A172 (cell line): ENCODE measurements around the gene AXIN1. TPM values are rescaled to one million over a fixed set of nuclear protein-coding genes. Genes with fewer than 3 reads are reported as not detected.
A peak's percentile ranks its signal among the peaks of the same experiment; 100 is the strongest.
"Not testable (repeated sequence)": the region's sequence is repeated elsewhere in the genome, so short reads cannot be mapped to it uniquely, and the experiment has no call there.

Experiments used
- DNase-seq: peaks from one replicate; pipeline ENCODE4 v3.0.0-alpha.2; 2015; ENCODE audit warnings: low spot score
- total RNA-seq: library from RNA; depleted of rRNA; stranded (reverse); fragments of >200 nt; shearing (Covaris generic); gene quantifications from 2 replicates; pipeline ENCODE4 v1.2.3, GENCODE V29; 2014

AXIN1 gene
- total RNA-seq, 1 experiment from 2014 or later = 39.0 TPM

DNA sequence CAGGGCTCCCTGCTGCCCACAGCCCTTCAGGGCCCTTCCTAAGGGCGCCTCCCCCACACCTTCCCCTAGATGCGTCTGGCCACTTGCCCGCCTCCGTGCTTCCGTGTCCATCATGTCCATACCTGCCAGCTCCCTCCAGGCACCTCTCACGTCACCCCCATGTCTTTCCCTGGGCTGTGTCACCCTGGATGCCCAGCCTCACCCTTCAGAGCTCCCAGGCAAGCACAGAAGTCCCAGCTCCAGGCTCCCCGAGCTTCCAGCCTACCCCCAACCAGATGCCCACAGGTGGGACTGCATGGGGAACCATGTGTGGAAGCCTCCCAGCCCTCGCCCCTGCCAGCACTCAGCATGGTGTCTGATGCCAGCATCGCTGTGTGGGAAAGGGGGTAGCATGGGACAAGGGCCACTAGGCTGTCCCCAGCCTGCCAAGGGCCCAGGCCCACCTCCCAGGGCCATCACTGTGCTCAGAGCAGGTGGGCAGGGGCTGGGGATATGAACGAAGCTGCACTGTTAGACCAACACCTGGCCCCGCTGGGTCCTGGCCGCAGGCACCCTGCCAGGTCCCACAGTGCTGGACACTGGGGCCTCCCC lies 1.9 kb upstream of the AXIN1 start:
- no peak for DNase-seq

DNA sequence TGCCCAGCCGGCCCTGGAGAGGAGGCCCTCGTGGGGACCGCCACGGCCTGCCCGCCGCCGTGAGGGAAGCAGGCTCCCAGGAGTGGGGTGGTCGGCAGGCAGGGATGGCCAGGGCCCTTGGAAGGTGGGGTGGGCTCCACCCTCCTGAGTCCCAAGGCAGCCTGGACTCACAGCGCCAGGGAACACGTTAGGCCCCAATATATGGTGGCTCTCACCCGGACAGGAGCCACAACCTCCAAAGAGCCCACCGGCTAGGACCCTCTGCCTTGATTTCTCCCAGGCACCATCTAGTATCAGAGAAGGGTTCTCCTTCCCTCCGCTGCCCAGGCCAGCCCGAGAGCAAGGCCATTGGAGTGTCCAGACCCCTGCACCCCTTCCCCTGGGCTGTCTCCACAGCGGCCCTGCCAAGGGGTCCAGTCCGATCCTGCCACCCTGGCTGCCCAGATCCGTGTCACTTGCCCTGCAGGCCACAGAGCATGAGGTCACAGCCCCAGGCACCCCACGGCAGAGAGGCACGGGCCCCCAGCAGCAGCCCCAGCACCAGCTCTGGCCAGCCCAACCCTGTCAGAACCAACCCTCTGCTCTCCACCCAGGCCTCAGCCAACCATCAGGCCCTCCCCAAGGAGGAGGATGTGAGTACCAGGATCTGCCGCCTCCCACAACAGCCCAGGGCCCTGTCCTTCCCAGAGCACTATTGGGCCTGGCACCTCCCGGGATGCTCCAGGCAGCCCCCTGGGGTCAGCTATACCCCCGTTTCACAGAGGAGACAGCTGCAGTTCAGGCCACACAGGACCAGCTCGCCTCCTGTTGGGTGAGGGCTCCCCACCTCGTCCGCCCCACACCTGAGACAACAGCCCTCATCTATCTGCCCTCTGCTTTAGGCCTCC lies 1.1 kb upstream of the AXIN1 start:
- no peak for DNase-seq

DNA sequence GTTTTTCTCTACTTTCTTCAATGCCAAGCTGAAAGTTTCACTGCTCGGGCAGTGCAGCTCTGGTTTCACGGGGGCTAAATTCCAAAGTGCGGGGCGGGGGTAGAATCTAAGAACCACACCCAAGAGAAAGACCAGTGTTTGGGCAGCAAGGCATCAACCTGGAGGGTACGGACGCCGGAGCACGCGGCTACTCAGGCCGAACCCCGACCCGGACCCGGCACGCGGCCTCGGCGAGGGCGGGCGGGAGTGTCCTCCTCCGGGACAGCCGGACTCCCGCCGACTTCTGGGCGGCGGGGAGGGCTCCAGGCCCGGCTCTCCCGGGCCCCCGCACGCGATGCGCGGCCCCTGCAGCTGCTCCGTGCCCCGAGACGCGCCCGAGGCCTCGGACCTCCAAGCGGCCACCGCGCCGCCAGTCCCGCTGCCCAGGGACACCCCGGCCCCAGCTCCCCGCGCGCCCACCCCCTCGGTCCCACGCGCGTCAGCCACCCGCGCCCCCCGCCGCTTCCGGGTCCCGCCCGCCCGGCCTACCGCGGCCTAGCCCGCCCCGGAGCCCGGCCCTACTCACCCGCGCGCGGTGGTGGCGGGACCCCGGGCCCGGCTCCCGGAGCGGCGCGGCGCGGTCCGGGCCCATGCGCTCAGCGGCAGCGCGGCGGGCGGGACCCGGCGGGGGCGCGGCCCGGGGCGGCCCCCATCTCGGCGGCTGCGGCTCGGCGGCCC lies 561 bp downstream of the AXIN1 start:
- DNase-seq = no peak

GRCh38 chr16:350203-350602 lies 2.3 kb downstream of the AXIN1 start:
- DNase-seq = no peak

DNA sequence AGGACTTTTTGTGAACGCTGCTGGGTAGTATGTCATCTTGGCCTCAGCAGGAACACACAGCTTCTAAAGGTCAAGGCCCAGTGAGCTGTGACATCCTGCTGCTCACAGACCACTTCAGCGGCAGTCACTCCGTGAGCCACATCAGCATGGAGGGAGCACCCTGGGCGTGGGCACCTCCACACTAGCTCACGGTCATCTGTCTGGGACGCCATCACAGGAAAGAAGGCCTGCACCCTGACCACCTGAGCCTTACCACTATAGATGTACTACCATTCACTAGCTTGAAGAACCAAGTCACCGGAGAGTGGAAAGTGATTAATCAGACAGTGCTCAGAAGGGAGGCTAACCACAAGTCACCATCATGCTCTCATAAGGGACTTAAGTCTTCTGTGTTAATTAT lies 3.3 kb downstream of the AXIN1 start:
- peak; percentile 15 for DNase-seq

- DNase-seq = not testable (repeated sequence)
Observed at GRCh38 chr16:348495-348894, 4.0 kb downstream of the AXIN1 start.

DNA sequence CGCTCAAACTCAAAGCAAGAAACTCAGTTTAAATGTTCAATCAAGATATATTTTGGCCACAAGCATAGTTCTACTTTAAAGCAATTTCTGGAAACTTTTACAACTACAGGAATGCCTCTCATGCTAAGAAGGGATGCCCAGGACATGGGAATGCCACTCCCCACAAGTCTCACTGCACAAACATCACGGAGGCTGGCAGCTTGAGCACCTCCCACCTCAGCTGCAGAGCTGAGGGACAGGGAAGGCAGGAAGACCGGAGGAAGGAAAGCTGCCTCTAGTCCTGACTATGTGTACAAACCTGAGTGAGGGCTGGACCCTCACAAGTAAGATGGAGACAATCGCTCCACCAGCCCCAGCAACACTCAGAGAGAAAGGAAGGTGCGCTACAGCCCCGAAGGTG lies 5.3 kb downstream of the AXIN1 start:
- no peak for DNase-seq

- peak; percentile 72 for DNase-seq
Observed at GRCh38 chr16:346587-346986, 5.9 kb downstream of the AXIN1 start.

DNA sequence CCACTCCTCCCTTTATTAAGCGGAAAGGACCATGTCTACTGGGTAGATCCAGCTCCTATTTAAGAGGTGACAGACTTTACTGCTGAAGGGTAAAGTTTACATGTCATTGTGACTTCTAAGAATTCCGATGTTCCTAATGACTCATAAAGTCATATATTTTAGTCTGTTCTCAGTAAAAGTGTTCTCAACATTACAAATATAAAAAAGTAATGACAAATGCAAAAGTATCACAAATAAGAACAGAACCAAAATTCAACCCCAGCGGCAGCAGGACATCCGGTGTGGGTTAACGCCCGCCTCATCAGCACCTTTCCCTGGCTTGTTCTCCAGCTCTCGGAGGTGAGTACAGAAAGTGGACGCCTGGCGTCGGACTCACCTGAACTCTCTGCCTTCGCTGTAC lies 6.8 kb downstream of the AXIN1 start:
- DNase-seq = no peak

- DNase-seq = no peak
Observed at GRCh38 chr16:342455-343213, 9.9 kb downstream of the AXIN1 start.

DNA sequence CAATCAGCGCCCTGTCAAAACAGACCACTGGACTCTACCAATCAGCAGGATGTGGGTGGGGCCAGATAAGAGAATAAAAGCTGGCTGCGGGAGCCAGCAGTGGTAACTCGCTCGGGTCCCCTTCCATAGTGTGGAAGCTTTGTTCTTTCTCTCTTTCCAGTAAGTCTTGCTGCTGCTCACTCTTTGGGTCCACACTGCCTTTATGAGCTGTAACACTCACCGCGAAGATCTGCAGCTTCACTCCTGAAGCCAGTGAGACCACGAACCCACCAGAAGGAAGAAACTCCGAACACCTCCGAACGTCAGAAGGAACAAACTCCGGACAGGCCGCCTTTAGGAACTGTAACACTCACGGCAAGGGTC lies 10.6 kb downstream of the AXIN1 start:
- DNase-seq = not testable (repeated sequence)

DNA sequence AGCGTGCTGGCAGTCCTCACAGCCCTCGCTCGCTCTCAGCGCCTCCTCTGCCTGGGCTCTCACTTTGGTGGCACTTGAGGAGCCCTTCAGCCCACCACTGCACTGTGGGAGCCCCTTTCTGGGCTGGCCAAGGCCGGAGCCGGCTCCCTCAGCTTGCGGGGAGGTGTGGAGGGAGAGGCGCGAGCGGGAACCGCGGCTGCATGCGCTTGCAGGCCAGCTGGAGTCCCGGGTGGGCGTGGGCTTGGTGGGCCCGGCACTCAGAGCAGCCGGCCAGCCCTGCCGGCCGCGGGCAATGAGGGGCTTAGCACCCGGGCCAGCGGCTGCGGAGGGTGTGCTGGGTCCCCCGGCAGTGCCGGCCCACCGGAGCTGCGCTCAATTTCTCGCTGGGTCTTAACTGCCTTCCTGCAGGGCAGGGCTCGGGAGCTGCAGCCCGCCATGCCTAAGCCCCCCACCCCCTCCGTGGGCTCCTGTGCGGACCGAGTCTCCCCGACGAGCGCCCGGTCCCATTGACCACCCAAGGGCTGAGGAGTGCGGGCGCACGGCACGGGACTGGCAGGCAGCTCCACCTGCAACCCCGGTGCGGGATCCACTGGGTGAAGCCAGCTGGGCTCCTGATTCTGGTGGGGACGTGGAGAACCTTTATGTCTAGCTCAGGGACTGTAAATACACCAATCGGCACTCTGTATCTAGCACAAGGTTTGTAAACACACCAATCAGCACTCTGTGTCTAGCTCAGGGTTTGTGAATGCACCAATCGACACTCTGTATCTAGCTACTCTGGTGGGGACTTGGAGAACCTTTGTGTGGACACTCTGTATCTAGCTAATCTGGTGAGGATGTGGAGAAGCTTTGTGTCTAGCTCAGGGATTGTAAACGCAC lies 11.2 kb downstream of the AXIN1 start:
- not testable (repeated sequence) for DNase-seq

DNA sequence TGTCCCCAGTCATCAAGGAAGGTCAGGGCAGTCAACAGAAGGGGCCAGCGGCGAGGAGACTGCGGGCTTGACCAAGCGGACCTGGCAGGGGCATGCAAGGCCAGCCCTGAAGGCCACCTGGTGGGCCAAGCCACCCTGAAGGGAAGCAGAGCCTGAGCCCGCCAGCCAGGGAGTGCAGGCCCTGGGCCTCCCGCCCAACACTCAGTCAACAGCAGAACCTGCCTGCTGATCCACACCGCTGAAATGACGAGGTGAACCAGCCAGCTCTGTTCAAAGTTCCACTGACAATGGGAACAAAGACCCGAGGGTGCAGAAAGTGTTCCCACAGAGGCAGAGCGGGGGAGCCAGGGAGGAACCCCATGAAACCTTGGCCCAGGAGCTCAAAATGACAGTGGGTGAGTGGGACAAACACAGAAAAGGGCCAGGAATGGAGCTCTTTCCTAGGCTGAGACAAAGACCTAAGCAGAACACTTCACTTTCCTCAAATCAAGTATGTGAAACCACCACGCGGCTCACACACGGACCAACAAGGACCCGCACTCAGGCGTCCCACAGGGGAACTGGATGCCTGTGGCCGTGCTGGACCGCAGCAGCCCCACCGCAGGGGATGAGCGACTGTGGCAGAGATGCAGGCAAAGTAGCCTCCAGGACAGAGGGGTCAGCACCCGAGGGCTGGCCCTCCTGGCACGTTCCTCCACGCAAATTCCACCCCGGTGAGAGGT lies 12.0 kb downstream of the AXIN1 start:
- no peak for DNase-seq

DNA sequence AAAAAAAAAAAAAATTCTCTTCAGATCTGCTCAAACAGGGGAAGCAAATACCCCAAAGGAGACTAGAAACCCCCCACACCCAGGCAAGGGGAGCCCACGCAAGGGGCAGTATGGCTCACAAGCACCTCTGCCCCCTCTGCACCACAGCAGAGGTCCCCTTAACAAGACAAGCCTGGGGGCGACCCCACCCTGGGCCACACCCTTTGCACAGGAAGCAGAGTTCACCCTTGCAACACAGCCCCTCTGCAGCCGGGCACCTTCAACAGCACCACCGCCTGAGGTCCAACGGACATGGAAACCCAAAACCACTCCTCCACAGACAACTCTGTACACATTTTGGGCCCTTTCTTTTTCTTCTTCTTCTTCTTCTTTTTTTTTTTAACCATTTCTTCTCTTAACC lies 12.8 kb downstream of the AXIN1 start:
- DNase-seq = no peak

GRCh38 chr16:337975-338575 lies 14.4 kb downstream of the AXIN1 start:
- DNase-seq = no peak

GRCh38 chr16:337437-337836 lies 15.1 kb downstream of the AXIN1 start:
- no peak for DNase-seq

- DNase-seq = no peak
Observed at GRCh38 chr16:336269-336668, 16.3 kb downstream of the AXIN1 start.

- DNase-seq = not testable (repeated sequence)
Observed at GRCh38 chr16:334861-335632, 17.5 kb downstream of the AXIN1 start.

DNA sequence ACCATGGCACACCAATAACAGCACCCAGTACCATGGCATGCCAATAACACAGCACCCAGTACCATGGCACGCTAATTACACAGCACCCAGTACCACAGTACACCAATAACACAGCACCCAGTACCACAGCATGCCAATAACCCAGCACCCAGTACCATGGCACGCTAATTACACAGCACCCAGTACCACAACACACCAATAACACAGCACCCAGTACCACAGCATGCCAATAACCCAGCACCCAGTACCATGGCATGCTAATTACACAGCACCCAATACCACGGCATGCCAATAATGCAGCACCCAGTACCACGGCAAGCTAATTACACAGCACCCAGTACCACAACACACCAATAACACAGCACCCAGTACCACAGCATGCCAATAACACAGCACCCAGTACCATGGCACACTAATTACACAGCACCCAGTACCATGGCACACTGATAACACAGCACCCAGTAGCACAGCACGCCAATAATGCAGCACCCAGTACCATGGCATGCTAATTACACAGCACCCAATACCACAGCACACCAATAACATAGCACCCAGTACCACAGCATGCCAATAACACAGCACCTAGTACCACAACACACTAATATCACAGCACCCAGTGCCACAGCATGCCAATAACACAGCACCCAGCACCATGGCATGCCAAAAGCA lies 18.2 kb downstream of the AXIN1 start:
- DNase-seq = not testable (repeated sequence)
